HG03342 (cell line): ENCODE results near the gene CRYBG3.

Experiments used
- ATAC-seq: cut with Tn5 transposase; IDR thresholded peaks from one replicate; pipeline ENCODE4 v1.9.1; 2021; ENCODE audit warnings: mild to moderate bottlenecking, moderate library complexity; ENCODE audit not compliant: unreplicated experiment

Gene CRYBG3

GRCh38 chr3:97939401-97939800, 117.6 kb downstream of the CRYBG3 start:
- no peak for ATAC-seq

DNA sequence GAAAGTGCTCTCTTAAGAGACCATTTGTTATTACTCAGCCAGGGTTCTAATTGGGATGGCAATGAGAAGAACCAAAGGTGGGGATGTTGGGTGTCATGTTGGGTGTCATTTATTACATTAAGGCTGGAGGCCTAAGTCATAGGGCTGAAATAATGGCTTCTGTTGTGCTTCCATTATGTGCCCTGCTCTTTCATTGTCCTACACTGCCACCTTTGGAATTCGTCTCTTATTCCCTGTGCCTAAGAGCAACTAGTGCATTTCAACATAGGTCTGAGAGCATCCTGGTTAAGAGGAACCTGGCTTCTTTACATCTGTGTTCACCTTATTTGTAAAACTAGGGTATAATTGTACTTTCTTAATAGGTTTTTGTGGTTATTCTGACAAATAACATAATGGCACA, 118.2 kb downstream of the CRYBG3 start:
- ATAC-seq, result no peak

DNA sequence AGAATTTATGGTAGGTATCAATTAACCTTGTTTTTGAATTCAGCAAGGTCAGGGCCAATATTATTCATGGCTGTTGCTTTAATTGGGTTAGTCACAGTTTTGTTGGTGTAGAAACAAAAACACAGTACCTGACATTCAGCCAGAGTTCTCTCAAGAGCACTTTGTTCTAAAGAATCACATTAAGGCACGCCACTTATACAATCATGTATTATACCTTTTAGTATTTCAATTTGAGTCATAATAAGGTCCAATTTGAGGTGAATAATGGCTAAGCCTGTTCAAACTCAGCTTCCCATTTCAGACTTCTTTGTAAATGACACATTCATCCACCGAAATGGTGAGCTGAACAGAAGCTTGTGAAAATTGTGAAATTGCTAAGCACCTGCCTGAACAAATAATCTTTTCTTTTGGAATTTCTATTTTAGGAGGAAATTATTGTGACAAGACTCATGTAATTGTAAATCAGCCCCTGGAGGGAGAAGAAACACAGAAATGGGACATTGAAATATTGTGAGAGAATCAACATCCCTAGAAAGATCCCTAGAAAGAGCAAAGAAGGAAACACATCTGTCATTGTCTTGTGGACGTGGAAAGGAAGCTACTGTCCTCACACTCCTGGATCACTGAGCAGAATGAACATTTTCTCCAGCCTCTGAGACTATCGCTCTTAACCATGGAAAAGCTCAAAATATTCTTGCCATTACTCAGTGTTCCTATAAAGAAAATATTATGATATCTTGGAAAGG, 121.2 kb downstream of the CRYBG3 start:
- ATAC-seq, result no peak

- no peak for ATAC-seq
Measured at GRCh38 chr3:97948351-97949109, 126.7 kb downstream of the CRYBG3 start.

- no peak for ATAC-seq
Measured at GRCh38 chr3:97949110-97949485, 127.3 kb downstream of the CRYBG3 start.

DNA sequence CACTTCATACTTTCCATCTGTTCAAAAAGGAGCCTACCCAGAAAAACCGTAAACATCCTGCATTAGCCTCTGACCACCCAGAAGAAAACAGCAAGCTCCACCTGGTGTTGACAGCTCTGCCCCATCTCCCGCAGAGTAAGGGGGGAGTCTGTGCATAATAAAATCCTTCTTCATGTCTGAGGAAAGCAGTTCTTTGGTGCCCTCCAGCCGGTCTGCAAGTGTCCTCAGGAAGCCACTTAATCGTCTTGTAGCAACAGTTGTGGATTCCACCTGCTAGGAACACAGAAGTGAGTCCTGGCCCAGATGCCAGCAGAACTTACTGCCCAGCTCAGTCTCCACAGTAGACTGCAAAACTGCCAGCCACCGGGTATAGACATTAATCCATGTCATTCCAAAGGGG, 127.9 kb downstream of the CRYBG3 start:
- no peak for ATAC-seq

GRCh38 chr3:97950360-97950759, 128.5 kb downstream of the CRYBG3 start:
- no peak for ATAC-seq

DNA sequence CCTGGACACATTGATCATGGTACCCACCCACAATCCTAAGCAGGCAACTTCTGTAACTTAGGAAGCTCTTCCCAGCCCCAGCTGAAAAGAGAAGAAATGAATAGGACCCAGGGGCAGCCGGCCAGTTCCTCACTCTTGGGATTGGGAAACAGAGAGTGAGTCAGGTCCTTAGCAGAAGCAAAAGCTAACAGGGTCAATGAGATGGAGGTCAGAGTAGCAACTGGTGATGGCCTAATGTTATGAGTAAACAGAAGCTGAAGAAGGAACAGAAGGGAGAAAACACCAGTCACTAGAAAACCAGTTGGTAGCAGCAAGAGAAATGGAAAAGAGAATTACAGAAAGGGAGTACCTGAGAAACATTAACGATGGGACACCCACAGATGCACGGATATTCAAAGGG, 130.5 kb downstream of the CRYBG3 start:
- no peak for ATAC-seq

DNA sequence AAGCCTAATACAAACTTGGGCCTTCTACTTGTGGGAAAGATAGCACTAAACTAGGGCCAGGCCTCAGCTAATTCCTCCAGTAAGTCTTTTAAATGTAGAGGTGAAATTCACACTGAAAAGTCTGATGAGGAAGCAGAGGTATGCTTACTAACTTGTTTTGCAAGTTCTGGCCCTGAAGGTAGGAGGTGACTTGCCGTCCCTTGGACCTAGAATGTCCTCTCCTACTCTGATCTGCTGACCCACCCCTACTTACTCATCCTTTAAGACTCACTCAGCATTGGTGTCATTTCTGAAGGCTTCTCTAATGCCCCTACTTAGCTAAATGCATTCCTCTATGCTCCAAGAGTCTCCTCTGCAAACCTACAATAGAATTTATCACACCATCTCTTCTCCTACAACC, 131.1 kb downstream of the CRYBG3 start:
- no peak for ATAC-seq

GRCh38 chr3:97954228-97954827, 132.5 kb downstream of the CRYBG3 start:
- ATAC-seq, result no peak

DNA sequence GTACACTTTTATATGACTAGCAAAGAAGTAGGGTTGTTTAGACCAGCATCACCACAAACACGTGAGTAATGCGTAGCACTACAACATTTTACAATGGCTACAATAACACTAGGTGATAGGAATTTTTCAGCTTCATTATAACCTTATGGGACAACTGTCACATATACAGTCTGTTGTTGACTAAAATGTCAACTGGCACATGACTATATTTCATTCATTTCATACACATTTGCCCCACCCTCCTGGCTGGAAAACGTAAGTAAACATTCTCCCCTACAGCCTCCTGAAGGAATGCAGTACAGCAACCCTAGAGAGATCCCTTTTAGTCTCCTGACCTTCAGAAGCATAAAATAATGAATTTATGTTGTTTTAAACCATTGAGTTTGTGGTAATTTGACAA, 134.2 kb downstream of the CRYBG3 start:
- no peak for ATAC-seq

DNA sequence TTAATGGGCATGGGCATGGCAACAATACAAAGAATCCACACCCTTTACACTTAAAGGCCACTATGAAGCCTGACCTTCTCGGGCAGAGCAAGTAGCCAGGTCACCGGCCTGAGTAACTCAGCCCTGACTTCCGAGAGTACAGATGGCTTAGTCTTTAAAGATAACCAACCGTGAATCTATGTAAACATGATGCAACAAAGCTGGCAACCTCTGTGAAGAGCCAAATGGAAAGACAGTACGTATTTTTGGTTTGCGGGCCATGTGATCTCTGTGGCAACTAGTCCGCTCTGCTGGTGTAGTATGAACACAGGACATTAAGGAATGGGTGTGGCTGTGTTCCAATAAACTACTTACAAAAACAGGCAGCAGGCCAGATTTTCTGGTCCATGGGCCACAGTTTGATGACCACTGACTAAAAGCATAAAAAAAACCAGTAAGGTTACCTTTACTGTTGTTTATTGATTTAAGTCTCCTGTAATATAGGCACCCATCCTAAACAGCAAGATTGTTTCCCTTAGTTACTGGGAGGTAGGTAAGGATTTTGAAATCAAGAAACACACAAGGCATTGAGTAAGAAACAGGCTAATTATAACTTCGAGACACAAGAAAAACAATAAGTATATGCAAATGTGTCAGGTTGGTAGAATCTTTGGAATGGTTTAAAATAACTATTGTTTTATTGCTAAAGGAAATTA, 136.0 kb downstream of the CRYBG3 start:
- no peak for ATAC-seq

DNA sequence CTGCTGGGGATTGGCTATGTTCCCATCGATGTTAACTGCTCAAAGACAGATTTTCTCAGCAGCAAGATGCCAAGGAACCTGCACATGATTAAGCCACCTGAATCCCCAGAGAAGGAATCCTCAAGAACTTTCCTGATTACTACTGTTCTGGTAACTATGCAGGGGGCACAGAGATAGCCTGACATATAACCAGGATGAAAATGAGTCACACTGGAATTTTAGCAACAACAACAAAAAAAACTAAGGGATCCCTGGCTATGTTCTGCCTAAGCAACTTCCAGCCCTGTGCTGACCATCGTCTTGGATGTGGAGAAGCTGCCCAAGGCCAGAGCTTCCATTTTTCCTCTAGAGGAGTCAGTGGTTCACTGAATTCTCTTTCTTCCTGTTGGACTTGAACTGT, 136.6 kb downstream of the CRYBG3 start:
- no peak for ATAC-seq

DNA sequence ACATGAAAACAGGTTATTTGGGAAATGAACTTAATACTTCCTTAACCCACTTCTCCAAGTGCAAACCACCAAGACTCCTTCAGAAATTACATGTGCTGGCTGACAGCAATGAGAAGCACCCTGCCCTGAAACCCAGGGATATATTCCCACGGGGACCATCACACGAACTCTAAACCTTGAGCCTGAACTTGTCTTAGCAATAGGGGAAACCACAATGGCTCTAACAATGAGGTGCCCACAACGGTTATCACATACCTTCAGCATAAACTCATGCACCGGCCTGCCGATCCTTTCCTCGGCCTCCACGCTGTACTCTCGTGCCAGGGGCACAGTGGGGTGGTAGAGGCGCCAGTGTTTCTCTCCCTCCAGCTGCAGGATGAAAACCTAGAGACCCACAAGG, 137.0 kb downstream of the CRYBG3 start:
- no peak for ATAC-seq

- no peak for ATAC-seq
Measured at GRCh38 chr3:97959872-97960271, 138.1 kb downstream of the CRYBG3 start.

DNA sequence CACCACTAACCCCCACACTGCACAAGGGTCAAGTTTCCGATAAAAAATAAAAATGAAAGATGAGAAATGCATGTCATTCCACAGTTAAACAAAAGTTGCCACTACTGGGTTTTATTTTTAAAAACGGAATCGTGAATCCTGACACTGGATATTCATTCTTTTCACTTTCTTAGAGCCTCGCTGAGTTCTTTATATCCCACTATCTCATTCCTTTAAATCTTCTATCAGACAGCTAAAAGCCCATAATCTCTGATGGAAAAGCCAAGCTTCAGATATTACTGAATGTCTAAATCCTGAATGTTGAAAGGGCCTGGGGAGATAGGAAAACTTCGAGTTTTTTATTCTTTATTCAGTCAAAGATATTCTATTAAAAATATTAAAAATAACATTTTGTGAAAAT, 138.7 kb downstream of the CRYBG3 start:
- no peak for ATAC-seq

GRCh38 chr3:97960993-97961766, 139.4 kb downstream of the CRYBG3 start:
- ATAC-seq, result no peak

- no peak for ATAC-seq
Measured at GRCh38 chr3:97967966-97968365, 146.2 kb downstream of the CRYBG3 start.

DNA sequence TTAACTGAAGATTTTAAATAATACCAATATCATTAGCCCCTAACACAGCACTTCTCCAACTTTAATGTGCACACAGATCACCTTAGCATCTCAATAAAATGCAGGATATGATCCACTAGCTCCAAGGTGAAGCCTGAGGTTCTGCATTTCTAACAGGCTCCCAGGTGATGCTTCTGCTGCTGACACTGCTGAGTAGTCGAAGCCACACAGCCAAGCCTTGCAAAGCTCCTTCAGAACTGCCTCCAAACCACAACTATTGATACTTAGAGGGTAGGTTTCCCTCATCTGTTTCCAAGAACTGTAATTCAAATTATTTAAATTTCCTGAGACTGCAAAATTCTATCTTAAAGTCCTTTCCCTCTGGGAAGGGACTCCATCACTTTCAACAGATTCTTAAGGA, 146.6 kb downstream of the CRYBG3 start:
- ATAC-seq, result no peak

GRCh38 chr3:97969541-97969940, 147.7 kb downstream of the CRYBG3 start:
- ATAC-seq, result no peak

- ATAC-seq, result no peak
Measured at GRCh38 chr3:97970156-97970555, 148.3 kb downstream of the CRYBG3 start.
